Activated CD4-positive, alpha-beta T cell treated with anti-CD3 and anti-CD28 coated beads, Interleukin-2, amount 50 U/mL, for 48 hours (primary cell): Measurements from ENCODE around the gene MZB1.
"Not testable (repeated sequence)": the region's sequence is repeated elsewhere in the genome, so short reads cannot be mapped to it uniquely, and the experiment has no call there.

Experiments used
- DNase-seq, 2 experiments: peaks; one replicate each; pipeline ENCODE4 v3.0.0-alpha.2; 2020

Gene MZB1

DNA sequence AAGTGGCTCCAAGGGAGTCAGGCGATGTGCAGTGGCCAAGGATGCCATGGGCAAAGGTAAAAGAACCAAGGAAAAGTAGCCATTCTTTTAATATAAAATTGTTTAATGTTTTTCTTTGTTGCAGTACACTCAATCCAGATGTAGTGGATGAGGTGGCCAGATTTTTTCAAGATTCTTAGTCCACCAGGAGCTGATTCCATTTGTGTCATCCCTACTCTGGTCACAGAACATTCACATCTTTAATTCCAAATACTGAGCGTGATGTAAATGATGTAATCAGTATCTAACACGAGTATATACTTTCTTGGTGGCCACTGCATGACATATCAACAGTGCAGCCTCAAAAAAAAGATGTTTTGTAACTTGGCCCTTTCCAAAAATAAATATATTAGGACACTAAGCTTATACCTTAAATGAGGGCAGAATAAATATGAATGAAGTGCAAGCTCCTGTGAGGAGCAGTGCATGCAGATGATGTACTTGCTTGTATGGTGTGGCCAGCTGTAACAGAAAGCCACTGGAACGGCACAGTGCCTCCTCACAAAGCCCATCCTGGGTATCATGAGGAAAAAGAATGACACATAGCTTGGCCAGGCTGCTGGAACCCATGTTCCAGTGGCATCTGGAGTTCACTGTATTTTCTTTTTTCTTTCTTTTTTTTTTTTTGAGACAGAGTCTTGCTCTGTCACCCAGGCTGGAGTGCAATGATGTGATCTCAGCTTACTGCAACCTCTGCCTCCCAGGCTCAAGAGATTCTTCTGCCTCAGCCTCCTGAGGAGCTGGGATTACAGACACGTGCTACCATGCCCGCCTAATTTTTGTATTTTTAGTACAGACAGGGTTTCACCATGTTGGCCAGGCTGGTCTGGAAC is 20.6 kb upstream of the MZB1 start:
- no peak for DNase-seq

DNA sequence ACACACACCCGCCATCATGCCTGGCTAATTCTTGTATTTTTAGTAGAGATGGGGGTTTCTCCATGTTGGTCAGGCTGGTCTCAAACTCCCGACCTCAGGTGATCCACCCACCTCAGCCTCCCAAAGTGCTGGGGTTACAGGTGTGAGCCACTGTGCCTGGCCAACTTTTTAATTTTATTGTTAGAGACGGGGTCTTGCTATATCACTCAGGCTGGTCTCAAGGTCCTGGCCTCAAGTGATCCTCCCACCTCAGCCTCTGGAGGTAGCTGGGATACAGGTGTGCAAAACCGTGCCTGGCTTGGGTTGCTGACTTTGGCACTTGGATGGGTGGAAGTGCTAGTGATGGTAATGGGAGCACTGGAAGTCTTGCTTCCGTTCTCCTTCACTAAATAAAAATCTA is 19.4 kb upstream of the MZB1 start:
- not testable (repeated sequence) for DNase-seq

DNA sequence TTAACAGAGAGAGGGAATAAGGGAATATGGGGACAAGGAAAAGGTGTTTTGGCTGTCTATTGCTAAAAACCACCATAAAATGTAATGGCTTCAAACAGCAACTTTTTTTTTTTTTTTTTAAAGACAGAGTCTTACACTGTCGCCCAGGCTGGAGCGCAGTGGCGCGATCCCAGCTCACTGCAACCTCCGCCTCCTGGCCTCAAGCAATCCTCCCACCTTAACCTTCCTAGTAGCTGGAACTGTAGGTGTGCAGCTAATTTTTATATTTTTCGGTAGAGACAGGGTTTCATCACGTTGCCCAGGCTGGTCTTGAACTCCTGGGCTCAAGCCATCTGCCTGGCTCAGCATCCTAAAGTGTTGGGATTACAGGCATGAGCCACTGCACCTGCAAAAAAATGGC is 18.5 kb upstream of the MZB1 start:
- DNase-seq = no peak

DNA sequence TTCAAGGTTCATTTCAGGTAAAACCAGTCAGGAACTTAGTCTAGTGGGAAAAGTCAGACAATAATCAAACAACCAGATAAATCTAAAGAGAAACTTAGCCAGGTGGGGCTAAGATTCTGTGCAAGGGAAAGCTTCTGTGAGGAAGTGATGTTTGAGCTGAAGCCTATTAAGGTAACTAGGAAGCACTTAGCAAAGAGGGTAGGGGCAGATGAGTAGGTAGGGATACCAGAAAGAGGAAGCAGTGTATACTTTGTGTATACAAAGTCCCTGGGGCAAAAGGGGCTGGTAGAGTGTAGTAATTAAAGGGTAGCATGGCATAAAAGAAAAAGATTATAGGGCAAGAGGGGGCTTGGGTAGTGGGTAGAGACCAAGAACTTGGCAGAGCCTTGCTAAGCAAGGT is 17.8 kb upstream of the MZB1 start:
- no peak for DNase-seq

DNA sequence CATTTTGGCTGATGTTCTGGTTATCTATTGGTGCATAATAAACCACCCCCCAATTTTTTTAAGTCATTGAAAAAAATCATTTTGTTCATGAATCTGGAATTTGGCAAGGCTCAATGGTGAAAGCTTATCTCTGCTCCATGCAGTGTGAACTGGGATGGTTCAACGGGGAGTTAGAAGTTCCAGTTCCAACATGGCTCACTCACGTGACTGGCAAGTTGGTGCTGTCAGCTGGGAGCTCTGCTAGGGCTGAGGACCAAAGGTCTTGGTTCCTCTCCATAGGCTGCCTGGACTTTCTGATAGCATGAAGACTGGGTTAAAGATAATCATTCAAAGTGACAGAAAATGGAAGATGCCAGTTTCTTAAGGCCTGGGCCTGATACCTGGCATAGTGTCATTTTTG is 17.2 kb upstream of the MZB1 start:
- DNase-seq = no peak

DNA sequence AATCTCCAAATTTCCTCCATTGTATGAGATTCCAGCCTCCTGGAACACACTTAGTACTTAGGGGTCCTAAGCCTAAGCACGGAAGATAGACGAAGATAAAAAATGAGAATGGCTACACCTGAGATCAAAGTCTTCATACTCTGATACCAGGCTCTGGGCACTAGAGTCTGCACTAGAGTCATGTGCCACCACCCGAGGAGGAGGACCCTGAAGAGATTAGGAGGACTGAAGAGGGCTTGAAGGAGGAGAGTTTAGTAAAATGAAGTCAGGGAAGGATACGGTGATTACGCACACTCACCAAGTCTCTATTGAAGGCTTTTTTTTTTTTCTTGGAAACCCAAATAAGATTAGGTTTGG is 14.7 kb upstream of the MZB1 start:
- no peak for DNase-seq

DNA sequence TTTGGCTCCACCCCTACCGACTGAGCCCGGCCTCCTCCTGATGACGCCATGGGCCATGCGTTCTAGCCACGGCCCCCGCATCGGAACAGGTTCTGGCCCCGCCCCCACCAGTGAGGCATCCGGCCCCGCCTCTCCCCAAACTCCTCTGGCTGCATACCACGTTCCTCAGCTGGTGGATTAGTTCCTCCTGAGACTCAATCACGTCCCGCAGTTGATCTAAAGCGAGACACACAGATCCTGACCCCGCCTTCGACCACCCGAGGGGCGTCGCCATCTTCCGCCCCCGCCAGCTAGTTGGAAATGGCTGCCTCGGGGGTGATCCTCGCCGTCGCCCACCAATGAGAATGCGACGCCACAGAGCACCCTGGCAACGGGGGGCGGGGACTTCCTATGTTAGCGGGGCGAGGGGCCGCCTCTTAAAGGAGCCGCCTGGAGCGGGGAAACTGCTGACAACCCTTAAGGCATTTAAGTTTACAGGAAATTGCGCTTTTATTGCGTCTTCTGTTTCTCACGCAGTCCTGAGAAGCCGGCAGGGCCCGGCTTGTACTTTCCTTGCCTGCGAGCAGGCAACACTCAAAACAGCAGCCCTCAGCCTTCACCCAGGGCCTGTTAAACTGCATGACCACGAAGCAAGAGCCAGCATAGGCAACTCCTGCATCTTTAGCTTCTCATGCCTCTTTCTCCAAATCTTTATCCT is 14.2 kb upstream of the MZB1 start, which contains the start of gene SPATA24:
SPATA24 (minus strand) TSS at position 303 of the 697 bp plus-strand sequence; CDS start at position 274, 29 bp downstream.
- peak; percentile 99 for DNase-seq

DNA sequence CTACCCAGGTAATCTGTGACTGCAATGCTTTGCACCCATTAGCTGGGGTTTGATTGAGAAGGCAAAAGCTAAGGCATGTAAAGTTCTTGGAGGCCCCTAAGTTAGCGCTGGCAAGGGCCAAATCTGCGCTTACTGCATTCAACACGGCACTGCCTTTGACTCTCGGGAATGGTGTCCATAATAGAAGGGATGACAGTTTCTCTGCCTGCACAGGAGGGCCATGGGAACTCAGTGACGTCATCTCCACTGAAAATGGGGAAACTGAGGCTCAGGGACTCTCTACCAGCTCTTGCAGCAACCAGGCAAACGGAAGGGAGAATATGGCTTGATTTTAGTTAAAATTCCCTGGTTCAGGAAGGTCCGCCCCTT is 13.7 kb upstream of the MZB1 start:
- no peak for DNase-seq

DNA sequence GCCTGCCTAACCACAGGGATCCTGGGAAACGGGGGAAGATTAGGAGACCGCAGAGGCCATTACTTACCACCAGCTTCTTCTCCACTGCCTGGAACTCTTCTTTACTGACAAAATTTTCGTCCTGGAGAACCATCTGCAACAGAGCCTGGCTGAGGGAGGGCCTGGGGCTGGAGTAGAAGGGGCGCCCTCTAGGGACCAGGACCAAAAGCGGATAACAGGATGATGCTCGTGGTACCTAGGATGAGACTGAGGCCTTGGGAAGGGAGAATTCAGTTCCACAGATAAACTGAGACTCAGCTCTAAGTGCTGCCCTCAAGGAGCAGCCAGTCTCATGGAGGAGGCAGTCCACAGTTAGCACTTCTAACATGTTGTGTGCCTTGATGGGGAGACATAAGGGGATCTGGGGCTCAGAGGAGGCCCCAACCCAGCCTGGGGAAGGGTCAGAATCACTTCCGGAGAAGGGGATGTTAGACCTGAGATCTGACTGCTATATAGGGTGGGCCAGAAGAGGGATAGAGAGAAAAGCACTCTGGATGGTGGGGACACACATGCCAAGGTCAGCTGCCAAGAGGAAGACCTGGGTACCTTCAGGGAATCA is 12.9 kb upstream of the MZB1 start:
- peak; percentile 38 to 49 for DNase-seq

DNA sequence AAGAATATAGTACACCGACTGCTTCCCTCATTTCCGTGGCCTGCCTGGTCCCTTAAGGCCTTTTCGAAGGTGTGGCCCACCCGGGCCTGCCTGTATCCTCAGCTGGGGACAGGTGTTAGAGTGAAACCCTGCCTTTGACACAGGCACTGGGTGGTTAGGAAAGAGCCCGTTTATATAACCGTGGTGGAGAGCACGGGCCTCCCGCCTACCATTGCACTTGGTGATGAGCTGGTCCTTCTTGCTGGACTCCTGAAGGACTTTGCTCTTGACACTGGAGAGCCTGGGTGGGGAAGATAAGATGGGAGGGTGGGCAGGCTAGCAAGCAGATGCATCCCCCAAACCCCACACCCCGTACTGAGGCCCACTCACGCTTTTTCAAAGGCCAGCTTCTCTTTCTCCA is 11.8 kb upstream of the MZB1 start:
- no peak for DNase-seq

DNA sequence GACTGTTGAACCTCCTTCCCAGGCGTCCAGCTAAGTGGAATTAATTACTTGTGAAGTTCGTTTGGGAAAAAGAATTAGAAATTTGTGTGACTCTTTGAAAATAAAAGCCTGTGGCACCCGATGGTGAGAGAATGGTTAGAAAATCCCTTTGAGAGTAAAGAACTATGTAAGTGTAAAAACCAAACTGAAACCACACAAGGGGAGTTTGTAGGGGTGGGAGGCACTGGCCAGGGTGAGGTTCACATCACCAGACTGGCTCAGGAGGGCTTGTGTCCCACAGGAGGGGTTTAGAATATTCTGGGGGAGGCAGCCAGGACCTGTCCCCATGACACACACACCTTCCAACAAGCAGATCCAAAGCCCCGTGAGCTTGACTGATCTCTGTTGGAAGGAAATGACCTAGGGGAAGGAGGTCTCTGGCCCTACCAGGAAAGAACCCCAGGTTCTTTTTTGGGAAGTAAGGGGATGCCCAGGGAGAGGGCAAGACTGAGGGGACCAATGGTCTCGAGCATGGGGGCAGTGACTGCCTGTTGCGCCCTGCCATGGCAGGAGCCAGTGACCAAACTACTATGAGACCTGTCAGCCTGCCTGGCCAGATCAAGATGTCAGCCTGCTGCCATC is 9.9 kb upstream of the MZB1 start:
- DNase-seq = no peak

DNA sequence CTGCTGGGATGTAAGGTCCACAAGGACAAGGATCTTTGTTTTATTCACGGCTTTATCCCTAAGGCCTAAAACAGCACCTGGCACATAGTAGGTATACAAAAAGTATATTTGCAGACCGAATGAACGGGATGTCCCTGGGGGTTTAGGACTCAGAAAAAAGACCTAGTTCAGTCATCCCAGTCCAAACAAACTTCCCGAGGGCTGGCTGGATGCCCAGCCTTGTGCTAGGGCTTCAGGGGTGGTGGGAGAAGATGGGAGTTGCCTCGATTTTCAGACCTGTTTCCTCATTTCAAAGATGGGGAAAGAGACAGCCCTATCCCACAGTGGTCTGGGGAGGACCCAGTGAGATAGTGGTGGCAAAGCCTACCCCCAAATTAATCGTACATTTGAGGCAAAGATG is 8.2 kb upstream of the MZB1 start:
- no peak for DNase-seq

DNA sequence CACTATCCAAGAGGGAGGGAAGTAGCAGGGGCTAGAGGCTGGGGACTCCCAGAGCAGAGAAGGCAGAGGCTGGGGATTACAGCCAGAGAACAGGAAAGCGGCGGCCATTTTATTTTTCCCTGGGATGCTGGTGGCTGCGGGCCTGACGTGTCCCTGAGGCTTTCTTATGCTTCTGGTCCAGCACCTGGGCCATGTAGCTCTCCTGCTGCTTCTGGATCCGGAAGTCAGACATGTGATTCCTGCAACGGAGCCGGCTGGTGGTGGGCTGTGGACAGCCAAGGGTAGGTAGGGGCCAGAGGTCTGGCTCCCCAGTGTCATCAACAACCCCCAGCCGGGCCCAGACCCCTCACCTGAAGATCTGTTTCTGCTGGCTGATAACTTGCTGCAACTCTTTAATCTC is 7.0 kb upstream of the MZB1 start:
- DNase-seq = no peak

DNA sequence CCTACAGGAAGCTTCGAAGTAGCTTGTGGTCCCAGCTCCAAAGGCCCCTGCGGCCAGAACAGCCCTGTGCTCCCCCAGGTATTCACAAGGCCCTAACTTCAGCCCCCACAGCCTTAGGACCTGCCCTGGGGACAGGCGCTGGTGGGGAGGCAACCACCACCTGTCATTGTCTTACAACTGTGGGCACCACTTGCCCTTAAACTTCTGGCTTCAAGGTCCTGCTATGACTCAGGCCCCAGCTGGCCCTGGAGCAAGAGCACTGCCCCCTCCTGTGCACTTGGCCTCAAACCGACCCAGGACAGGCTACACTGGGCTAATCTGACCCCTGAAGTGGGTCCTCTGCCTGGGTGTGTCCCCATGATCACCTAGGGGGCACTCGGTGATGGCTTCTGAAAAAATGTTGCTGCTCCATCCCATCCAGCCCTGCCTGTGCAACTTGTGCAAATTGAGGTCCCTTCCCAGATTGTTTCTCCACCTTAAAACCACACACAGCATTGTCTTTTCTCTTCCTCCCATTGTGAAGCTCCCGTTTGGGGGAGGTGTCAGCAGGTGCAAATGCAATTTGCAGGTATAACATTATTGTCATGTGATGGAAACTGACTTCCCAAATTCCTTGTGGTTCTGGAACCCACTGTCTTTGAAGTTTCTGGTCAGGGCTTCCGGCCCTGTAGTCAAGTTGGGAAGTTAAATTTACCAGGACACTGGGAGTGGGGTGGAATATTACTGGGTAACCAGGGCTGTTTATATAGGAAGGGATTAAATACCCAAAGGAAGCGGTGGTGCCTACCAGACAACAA is 6.3 kb upstream of the MZB1 start:
- no peak for DNase-seq

DNA sequence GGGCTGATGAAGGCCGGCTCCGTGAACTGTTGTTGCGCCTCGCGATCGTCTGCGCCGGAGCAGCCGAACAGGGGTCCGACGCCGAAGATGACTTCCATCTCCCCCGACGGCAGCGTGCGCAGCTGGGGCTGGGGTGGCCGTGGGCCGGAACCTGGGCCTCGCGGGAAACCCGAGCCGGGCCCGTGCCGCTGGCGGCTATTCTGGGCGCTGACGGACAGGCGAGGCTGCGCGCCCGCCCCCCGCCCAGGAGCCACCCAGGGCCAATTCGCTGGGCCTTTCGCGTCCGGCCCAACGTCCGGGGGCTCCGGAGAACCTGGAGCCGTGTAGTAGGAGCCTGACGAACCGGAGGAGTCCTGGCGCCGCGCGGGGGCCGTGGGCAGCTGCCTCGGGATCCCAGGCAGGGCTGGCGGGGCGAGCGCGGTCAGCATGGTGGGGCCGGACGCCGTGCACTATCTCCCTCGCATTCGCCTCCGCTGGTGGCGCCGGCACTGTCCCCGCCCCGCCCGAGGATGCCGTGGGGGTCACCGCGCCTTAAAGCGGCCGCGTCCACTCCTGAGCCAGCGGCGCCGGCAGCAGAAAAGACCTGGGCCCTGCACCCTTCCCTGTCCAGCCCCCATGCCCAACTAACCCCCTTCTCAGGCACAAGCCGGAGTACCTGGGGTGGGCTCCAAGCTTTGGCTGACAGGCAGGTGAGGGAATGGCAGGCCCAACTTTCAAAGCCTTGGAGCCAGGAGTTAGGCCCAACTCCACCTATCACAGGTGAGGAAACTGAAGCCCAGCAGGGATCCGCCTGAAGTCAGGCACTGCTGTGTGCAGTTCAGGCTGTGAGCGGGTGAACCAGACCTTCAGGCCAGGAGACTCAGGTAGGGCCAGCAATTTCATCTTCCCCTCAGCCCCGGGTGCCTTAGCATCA is 5.2 kb upstream of the MZB1 start, which contains the start of gene PROB1:
PROB1 (minus strand) TSS at position 451 of the 913 bp plus-strand sequence; CDS start at position 428, 23 bp downstream.
- no peak for DNase-seq

DNA sequence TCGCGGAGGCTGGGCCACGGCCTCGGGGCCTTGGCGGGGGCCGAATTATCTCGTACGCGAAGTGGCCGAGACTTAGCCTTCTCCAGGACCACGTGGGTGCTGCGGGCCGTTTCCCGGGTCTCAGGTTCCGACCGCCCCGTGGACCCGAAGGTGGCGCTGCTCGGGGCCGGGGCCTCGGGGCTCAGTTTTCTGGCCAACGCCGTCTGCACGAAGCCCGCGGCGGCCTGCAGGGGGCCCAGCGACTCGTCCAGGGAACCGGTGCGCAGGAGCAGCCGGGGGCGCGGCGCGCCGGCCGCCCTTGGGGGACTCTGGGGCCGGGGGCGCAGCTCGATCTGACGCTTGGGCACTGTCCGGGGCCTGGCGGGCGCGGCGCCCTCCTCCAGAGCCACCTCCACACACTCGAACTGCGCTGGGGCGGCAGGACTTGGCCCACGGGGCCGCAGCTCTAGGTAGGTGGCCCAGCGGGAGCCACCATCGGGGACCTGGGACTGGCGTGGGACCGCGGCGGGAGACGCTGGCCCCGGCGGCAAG is 4.5 kb upstream of the MZB1 start:
- peak; percentile 63 to 69 for DNase-seq

DNA sequence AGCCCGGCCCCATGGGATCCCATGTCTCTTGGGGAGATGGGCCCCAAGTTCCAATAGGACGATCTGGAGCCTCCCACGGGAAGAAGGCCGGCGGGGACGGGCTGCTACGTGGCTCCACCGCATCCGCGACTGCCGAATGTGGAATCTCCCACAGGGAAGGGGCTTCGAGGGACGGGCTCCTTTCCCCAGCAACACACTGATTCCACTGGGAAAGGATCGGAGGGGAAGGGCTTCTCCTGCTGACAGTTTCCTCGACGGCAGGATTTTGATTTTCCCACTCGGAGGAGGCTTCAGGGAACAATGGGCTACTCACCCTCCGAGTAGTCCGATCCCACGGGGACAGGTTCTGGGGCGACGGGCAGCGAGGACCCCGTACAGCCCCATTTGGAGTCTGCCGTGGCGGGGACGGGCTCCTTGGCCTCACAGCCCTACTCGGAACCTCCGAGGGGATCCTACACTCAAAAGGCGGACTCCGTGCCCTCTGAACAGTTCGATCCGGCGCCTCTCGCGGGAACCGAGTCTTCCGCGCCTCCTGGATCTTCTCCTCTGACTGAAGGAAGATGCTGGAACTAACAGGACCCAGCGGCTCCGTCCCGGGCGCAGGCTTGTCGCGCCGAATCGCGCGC is 3.9 kb upstream of the MZB1 start:
- DNase-seq = no peak

DNA sequence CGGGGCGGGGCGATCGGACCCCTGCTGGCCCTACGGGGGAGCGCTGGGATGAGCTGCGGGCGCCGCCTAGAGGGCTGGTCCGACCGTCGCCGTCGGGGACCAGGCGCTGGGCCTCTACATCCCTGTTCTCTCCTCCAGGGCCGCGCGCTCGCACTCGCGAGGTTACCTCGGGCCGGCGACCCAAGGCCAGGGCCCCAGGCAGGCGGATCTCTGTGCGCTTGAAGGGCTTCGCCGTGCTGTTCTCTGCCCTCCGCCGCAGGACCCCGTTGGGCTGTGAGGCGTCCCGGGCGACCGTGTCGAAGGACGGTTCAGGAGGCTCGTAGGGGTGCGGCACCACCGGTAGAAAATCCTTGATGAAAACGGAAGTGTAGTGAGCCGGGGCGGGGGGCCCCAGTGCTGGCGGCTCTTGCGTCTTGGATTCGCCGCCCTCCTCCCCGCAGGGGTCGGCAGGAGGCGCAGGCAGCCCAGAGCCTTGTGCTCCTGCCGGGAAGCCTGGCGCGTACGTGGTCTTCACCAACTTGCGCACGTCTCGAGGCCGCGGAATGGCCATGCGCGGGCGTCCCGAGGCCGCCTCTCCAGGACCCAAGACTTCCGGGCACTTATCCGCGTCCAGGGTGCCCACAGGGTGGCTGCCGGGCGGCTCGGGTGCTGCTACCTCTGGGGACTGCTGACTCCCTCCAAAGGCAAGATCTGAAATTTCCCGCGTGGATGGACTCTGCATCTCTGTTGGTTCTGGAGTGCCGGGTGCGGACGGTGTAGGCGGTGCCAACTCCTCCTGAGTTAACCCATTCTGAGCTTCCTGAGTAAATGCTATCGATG is 3.2 kb upstream of the MZB1 start:
- DNase-seq = peak; percentile 90 to 91

DNA sequence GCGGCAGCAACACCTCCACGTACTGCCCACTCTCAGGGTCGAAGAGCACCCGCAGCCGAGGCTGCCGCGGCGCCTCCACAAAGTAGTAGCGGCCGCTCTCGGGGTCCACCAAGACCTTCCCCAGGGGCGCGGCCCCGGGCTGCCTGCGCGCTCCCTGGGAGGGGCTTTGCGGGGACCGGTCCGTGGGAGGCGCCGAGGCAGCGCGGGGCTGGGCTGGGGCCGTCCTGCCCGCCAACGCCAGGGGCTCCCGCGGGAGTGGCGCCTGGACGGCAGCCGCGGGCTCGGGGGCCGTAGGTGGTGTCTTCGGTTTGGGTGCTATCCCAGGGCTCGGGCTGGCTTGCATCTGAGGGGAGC is 2.6 kb upstream of the MZB1 start:
- no peak for DNase-seq
